Neural cell (in vitro differentiated cells): ENCODE measurements around the gene LRRC27.

Source experiments
- CTCF ChIP-seq: fragments of 450-650 bp; IDR thresholded peaks from 2 replicates; pipeline ENCODE4 v1.5.1; 2014; ENCODE audit warnings: antibody characterized with exemption, mild to moderate bottlenecking, moderate library complexity; ENCODE audit not compliant: poor library complexity, severe bottlenecking
- EP300 ChIP-seq: fragments of 450-650 bp; conservative IDR thresholded peaks from 2 replicates; pipeline ENCODE4 v1.6.1; 2014; ENCODE audit warnings: antibody characterized with exemption, mild to moderate bottlenecking, moderate library complexity; ENCODE audit not compliant: poor library complexity, severe bottlenecking
- EZH2 ChIP-seq: fragments of 200-600, 300-800 bp; shearing (Covaris generic), sonication (generic); IDR thresholded peaks from 2 replicates; pipeline ENCODE4 v1.6.1; 2014; ENCODE audit warnings: antibody characterized with exemption, low read length, borderline replicate concordance, mild to moderate bottlenecking; ENCODE audit not compliant: insufficient read depth, poor library complexity, severe bottlenecking
- MXI1 ChIP-seq: fragments of 450-650 bp; conservative IDR thresholded peaks from 2 replicates; pipeline ENCODE4 v1.6.1; 2014; ENCODE audit warnings: antibody characterized with exemption, mild to moderate bottlenecking; ENCODE audit not compliant: poor library complexity, severe bottlenecking
- POLR2AphosphoS5 ChIP-seq: IDR thresholded peaks from 2 replicates; pipeline ENCODE4 v1.6.1; 2012
- RAD21 ChIP-seq: fragments of 450-650 bp; conservative IDR thresholded peaks from 2 replicates; pipeline ENCODE4 v1.6.1; 2014; ENCODE audit warnings: antibody characterized with exemption, mild to moderate bottlenecking, moderate library complexity
- REST ChIP-seq: IDR thresholded peaks from 2 replicates; pipeline ENCODE4 v1.6.1; 2012; ENCODE audit warnings: borderline replicate concordance
- SMC3 ChIP-seq: fragments of 450-650 bp; conservative IDR thresholded peaks from 2 replicates; pipeline ENCODE4 v1.6.1; 2014; ENCODE audit warnings: antibody characterized with exemption, mild to moderate bottlenecking, moderate library complexity; ENCODE audit not compliant: poor library complexity
- TAF1 ChIP-seq: IDR thresholded peaks from 2 replicates; pipeline ENCODE4 v1.6.1; 2012; ENCODE audit warnings: low read depth

GRCh38 chr10:132405463-132405991, 73.5 kb downstream of the LRRC27 start:
- TF ChIP-seq CTCF: no peak
- no peak for TF ChIP-seq POLR2AphosphoS5
- no peak for TF ChIP-seq EP300
- TF ChIP-seq EZH2: no peak
- TF ChIP-seq MXI1: no peak
- TF ChIP-seq REST: no peak
- TF ChIP-seq RAD21: no peak
- no peak for TF ChIP-seq TAF1
- no peak for TF ChIP-seq SMC3
